Lower leg skin (tissue), 4 donors: Measurements from ENCODE around the gene CAMTA1. TPM values are rescaled to one million over a fixed set of nuclear protein-coding genes. Genes with fewer than 3 reads are reported as not detected.

Experiments
- DNase-seq, 2 donors: peaks; one replicate each; pipeline ENCODE4 v3.0.0-alpha.2; 2019; ENCODE audit warnings: low spot score in 2 of 2
- H3K4me3 ChIP-seq: fragments of 200-600 bp; sonication (generic); 2 replicates; pipeline ENCODE4 v1.5.1; 2017; ENCODE audit warnings: mild to moderate bottlenecking, low read depth; ENCODE audit not compliant: poor library complexity, severe bottlenecking
- POLR2A ChIP-seq, 2 donors: fragments of 450-650 bp; IDR thresholded peaks; one replicate each; pipeline ENCODE4 v1.6.1; 2016 to 2017; ENCODE audit warnings: antibody characterized with exemption in 2 of 2, mild to moderate bottlenecking in 1 of 2, moderate library complexity in 1 of 2
- WGBS, 2 donors: methylation state at CpG; one replicate each; pipeline ENCODE4 v1.1.5; 2018; 5-methylcytosine and 5-hydroxymethylcytosine counted together
- intact Hi-C: fragments of 100-400 bp; cut with DNase I; formaldehyde crosslinking; loops from one replicate; pipeline ENCODE4 v1.15.0; 2023; ENCODE audit warnings: low total_unique reads
- total RNA-seq, 4 donors: library from RNA; depleted of rRNA; stranded (reverse); fragments of >200 nt; gene quantifications; one replicate each; pipeline ENCODE4 v1.1.0, GENCODE V29; 2016
- TF ChIP-seq, protein P1 (sequence below), 3 donors: fragments of 450-650 bp; IDR thresholded peaks; one replicate each; pipeline ENCODE4 v1.5.1; 2016; ENCODE audit warnings: antibody characterized with exemption in 3 of 3, mild to moderate bottlenecking in 3 of 3, moderate library complexity in 2 of 3

Gene CAMTA1
- total RNA-seq, 4 donors from 2014 or later, result 24.4 to 52.3 (median 32.9) TPM

DNA sequence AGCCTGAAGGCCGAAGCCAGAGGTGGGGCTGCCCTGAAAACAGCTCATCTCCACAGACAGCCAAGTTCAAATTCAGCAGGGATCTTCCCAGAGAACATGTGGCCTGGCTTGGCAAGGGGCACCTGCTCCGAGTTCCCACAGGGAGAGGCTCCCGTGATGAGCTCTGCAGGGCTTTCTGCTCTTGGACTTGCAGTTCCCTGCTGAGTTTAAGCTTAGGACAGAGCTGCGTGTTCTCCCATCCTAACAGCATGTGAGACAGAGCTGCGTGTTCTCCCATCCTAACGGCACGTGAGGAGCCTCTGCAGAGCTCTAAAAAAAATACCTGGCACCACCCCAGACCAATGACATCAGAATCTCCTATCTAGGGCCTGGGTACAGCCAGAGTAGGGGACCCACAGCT is 872.8 kb downstream of the CAMTA1 start:
- H3K4me3 ChIP-seq, result no peak overlapping the region
- TF ChIP-seq, protein P1, sequence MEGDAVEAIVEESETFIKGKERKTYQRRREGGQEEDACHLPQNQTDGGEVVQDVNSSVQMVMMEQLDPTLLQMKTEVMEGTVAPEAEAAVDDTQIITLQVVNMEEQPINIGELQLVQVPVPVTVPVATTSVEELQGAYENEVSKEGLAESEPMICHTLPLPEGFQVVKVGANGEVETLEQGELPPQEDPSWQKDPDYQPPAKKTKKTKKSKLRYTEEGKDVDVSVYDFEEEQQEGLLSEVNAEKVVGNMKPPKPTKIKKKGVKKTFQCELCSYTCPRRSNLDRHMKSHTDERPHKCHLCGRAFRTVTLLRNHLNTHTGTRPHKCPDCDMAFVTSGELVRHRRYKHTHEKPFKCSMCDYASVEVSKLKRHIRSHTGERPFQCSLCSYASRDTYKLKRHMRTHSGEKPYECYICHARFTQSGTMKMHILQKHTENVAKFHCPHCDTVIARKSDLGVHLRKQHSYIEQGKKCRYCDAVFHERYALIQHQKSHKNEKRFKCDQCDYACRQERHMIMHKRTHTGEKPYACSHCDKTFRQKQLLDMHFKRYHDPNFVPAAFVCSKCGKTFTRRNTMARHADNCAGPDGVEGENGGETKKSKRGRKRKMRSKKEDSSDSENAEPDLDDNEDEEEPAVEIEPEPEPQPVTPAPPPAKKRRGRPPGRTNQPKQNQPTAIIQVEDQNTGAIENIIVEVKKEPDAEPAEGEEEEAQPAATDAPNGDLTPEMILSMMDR (IDR thresholded peaks at IDR 0.05), result no peak
- no peak for TF ChIP-seq POLR2A (IDR thresholded peaks at IDR 0.05)
- no peak for DNase-seq
- WGBS, 2 donors, result 70 to 72% methylated on average over 7 of the region's 7 CpGs
- intact Hi-C loops, result no loop called here

DNA sequence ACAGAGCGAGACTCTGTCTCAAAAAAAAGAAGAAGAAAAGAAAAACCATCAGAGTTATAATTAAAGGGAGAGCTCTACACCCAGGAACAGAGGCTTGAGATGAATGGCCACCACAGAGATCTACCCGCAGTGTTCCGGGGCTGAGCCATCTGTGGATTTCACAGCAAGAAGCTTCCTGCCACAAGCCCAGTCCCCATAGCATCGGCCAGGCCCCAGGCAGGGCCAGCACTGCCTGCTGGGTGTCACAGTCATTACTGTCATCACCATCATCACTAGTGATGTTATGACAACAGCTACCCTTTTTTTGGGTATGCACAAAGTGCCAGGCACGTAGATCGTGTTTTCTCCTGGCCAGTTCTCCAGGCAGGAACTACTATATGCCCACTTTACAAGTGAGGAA is 874.3 kb downstream of the CAMTA1 start:
- intact Hi-C loops, result no loop called here
- no peak overlapping the region for H3K4me3 ChIP-seq
- no peak for TF ChIP-seq POLR2A (IDR thresholded peaks at IDR 0.05)
- TF ChIP-seq, protein P1 (IDR thresholded peaks at IDR 0.05), result no peak
- DNase-seq, result no peak
- WGBS, 2 donors, result 70 to 85% methylated on average over 6 of the region's 6 CpGs

DNA sequence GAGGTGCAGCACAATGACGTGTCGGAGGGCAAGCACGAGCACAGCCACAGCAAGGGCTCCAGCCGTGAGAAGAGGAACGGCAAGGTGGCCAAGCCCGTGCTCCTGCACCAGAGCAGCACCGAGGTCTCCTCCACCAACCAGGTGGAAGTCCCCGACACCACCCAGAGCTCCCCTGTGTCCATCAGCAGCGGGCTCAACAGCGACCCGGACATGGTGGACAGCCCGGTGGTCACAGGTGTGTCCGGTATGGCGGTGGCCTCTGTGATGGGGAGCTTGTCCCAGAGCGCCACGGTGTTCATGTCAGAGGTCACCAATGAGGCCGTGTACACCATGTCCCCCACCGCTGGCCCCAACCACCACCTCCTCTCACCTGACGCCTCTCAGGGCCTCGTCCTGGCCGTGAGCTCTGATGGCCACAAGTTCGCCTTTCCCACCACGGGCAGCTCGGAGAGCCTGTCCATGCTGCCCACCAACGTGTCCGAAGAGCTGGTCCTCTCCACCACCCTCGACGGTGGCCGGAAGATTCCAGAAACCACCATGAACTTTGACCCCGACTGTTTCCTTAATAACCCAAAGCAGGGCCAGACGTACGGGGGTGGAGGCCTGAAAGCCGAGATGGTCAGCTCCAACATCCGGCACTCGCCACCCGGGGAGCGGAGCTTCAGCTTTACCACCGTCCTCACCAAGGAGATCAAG is 878.3 kb downstream of the CAMTA1 start:
- TF ChIP-seq, protein P1 (IDR thresholded peaks at IDR 0.05), result no peak
- TF ChIP-seq POLR2A (IDR thresholded peaks at IDR 0.05), result no peak
- WGBS, 2 donors, result 85 to 91% methylated on average over 34 to 37 of the region's 38 CpGs
- intact Hi-C loops, result loop anchor here (10.0 kb wide), 1 partner anchor 241 kb away; no protein-coding TSS in a partner anchor
- H3K4me3 ChIP-seq, result no peak overlapping the region
- no peak for DNase-seq

GRCh38 chr1:7664147-7664892 is 879.1 kb downstream of the CAMTA1 start:
- 90 to 91% methylated on average over 47 of the region's 48 CpGs for WGBS, 2 donors
- DNase-seq, result no peak
- intact Hi-C loops, result loop anchor here (10.0 kb wide), 1 partner anchor 240 kb away; no protein-coding TSS in a partner anchor
- no peak overlapping the region for H3K4me3 ChIP-seq
- TF ChIP-seq, protein P1 (IDR thresholded peaks at IDR 0.05), result no peak
- TF ChIP-seq POLR2A (IDR thresholded peaks at IDR 0.05), result no peak

DNA sequence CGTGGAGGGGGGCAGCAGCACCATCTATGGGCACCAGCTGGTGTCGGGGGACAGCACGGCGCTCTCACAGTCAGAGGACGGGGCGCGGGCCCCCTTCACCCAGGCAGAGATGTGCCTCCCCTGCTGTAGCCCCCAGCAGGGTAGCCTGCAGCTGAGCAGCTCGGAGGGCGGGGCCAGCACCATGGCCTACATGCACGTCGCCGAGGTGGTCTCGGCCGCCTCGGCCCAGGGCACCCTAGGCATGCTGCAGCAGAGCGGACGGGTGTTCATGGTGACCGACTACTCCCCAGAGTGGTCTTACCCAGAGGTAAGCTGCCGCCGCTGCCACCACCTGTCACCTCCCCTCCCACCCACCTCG is 879.6 kb downstream of the CAMTA1 start:
- WGBS, 2 donors, result 83 to 92% methylated on average over 10 to 21 of the region's 21 CpGs
- no peak for TF ChIP-seq POLR2A (IDR thresholded peaks at IDR 0.05)
- TF ChIP-seq, protein P1 (IDR thresholded peaks at IDR 0.05), result no peak
- intact Hi-C loops, result loop anchor here (10.0 kb wide), 1 partner anchor 240 kb away; no protein-coding TSS in a partner anchor
- no peak for DNase-seq
- H3K4me3 ChIP-seq, result no peak overlapping the region
